SH-SY5Y (cell line): ENCODE results near the gene LCN10.

Experiments
- GATA2 ChIP-seq: IDR thresholded peaks from 2 replicates; pipeline ENCODE4 v1.6.1; 2011; ENCODE audit warnings: mild to moderate bottlenecking, low read depth, low read length
- GATA3 ChIP-seq: IDR thresholded peaks from 2 replicates; pipeline ENCODE4 v1.6.1; 2011; ENCODE audit warnings: low read depth, mild to moderate bottlenecking, low read length, moderate library complexity

Gene LCN10

DNA sequence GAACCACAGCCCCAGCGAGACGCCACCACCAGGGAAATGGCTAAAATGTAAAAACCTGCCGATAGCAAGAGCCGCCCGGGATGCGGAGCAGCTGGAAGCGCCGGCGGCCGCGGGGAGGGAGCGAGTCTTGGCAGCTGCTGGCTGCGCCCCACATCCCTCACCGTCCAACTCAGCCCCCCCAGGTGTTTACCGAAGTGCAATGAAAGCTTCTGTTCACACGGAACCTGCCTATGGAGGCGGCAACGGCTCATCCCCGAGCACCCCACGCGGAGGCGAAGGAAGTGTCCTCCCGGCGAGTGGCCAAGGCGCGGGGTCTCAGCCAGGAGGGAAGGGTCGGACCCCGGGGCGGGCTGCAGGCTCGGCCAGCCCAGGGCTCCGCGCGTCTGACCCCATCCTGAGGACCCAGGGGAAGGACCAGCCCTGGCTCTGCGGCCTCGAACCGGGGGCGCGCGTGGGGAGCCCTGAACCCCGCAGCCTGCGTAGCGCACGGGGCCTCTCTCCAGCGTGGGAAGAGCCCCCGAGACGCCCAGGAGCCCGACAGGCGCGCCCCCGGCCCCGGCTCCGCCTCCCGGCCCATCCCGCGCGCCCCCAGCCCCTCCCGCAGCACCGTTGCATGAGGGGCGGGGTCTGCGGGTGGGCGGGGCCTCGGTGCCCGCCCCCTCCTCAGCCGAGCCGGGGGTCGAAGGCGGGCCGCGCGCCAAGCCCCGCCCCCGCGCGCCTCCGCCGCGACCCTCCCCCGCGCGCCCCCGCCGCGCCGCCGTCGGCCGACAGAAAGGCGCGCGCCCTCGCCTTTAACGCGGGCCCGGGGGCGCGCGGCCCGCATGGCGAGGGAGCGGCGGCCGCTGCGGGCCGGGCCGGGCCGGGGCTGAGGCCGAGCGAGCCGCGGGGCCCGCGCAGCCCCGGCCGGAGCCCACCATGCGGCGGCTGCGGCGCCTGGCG is 30.7 kb downstream of the LCN10 start, which contains the start of gene DIPK1B:
Gene DIPK1B (plus strand): TSS at position 822 of the 939 bp plus-strand sequence. CDS start 94 bp downstream, at position 916.
- TF ChIP-seq GATA3 (no peak), GATA2 (no peak)

DNA sequence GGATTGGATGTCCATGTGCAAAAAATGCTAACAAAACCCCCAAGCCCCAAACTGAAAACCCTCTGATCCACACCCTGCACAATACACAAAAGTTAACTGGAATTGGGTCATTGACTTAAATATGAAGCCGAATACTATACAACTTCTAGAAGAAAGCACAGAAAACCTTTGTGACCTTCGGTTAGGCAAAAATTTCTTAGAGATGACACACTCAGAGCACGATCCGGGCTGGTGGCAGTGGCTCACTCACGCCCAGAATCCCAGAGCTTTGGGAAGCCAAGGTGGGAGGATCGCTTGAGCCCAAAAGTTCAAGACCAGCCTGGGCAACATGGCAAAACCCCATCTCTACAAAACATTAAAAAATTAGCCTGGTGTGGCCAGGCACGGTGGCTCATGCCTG is 32.2 kb downstream of the LCN10 start:
- TF ChIP-seq GATA2 = no peak
- TF ChIP-seq GATA3 = no peak

DNA sequence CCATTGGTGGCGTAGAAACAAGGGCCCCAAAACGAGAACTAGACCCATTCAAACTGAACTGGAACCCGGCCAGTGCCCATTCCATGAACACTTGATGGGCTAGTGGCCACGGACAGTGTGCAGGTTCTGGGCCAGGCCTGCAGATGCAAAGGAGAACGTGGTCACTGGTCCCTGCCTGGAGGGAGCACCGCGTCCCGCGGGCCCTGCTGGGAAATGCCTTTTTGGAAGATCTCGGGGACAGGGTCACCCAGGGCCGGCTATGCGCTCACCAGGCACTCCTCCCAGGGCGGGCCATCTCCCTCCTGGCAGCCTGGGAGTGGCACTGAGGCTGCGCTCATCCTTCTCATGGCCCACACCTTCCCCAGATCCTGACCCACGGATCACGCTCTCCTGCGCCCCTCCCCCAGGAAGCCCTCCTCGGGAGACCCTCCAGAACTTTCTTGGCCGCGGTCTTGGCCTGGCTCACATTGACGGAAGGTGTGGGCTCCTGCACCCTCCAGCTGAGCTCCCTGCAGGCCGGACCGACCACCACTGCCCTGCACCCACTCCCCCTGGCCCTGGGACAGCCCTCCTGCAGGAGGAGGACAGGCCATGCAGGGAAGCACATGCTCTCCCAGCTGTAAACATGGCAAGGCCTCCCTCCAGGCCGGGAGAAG is 33.2 kb downstream of the LCN10 start:
- TF ChIP-seq GATA3 (no peak), GATA2 (no peak)

DNA sequence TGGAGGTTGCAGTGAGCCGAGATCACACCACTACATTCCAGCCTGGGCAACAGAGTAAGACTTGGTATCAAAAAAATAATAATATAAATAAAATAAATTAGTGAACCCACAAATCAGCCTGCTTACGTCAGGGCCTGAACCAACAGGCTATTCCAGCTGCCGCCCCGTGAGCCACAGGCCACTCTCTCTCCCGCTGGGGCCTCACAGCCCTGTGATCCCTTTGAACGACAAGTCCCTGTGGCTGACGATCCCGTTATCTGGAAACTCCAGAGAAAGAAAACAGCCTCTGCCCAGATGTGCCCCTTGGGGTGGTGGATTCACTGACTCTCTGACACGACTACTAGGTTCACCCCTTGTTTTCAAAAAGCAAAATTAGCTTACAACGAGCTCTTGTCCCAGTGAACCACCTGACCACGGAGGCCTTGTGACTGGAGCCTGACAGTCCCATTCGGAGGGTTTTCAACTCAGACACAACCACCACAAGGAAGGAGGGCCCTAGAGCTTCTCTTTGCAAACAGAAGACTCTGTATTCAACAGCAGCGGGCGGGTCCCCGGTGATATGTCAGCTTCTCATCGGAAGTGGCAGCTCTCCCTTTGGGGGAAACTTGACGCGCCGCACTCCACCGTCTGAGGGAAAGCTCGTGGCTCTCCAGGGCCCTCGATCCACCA is 34.8 kb downstream of the LCN10 start:
- TF ChIP-seq GATA2 (no peak), GATA3 (no peak)

DNA sequence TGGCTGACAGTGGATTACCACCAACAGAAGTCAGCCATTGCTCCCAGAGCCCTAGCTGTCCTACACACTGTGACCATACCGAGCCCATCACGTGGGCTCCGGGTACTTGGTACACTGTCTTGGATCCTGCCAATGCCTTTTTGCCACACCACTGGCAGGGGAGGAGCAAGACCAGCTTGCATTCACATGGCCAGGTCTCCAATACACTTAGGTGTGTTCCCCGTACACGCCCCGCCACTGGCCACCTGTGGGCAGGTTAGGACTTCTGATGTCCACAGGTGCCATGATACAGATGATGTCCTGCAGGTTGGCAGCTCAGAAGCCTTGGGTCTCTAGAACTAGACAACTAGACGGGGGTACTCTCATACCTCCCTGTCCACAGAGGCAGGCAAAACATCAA is 35.7 kb downstream of the LCN10 start:
- TF ChIP-seq GATA3 = no peak
- TF ChIP-seq GATA2 = no peak

DNA sequence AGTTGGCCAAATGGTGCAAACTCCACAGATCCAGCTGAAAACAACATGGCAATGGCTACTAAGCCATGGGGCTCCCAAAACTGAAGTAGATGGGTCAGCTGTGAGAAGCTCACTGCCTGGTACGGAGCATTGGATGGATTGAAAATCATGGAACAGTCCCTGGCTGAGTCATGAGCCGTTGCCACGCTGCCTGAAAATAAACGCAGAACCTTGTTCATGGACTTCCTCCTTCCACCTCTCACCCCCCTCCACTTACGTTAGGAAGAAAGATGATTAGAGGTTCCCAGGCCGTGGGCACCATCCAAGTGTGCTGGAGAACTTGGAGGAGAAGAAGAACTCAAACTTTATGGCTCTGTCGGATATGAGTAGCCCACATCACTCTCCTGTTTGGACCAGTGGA is 37.2 kb downstream of the LCN10 start:
- no peak for TF ChIP-seq GATA3
- no peak for TF ChIP-seq GATA2

DNA sequence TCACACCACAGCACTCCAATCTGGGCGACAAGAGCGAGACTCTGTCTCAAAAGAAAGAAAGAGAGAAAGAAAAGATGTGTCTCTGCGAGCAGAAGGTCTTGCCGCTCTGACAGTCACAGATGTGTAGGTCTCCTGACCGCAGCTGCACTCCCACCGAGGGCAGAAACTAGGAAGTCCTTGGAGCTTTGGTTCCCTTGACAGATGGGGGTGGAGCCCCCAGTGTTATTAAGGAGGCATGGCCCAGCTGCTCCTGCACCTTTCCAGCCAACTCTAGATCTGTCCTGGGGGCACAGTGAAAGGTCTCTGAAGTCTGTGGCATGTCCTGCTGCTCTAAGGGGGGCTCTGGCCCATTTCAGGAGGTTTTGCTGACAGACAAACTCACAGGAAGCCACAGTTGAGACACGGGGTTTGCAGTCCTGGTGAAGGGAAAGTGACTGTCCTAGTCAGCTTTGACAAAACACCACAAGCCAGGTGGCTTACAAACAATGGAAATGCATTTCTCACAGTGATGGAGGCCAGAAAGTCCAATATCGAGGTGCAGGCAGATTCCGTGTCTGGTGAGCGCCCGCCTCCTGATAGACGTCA is 39.4 kb downstream of the LCN10 start:
- no peak for TF ChIP-seq GATA3
- TF ChIP-seq GATA2 = no peak

DNA sequence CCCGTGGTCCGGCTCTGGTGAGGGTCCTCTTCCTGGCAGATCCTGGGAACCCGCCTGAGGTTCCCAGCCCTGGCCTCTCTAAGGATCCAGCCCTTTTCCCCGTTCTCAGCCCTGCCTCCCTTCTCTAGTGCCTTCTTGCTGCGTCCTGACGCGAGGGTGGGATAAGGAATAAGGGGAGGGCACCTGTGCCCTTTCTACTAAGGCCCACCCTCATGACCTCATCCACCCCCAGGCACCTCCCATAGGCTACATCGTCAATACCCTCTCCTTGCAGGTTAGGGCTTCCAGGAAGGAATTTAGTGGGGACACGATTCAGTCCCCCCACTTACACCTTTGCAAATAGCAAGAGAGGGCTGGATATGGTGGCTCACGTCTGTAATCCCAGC is 41.1 kb downstream of the LCN10 start:
- TF ChIP-seq GATA3 (no peak), GATA2 (no peak)

DNA sequence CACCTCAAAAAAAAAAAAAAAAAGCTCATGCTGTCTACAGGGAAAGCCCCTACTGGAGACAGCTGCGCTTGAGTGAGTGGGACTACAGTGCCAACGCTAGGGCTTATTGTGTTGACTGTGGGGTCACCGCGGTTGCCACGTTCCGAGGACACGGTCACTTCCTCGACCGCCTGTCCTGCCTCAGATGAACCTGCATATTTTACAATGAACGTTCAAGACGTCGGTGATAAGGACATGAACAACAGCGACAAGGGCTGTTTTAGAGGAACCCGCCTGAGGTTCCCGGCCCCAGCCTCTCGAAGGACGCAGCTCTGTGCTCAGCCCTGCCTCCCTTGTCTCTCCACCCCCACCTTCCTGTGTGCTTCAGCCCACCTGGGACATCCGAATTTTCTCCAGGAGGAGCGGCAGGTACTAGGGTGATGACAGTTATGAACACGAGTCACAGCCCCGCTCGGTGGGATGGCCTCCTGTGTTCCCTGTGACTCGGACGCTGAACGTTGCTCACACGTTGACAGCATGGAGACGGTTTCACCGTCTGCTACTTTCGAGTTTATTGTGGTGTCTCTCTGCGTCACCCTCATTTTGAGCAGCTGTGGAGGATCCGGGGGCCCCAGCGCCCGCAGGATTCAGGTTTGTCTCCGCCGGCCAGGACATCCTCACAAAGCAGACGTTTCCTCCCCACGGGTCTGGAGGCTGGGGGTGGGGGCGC is 41.6 kb downstream of the LCN10 start:
- TF ChIP-seq GATA3 (no peak), GATA2 (no peak)

DNA sequence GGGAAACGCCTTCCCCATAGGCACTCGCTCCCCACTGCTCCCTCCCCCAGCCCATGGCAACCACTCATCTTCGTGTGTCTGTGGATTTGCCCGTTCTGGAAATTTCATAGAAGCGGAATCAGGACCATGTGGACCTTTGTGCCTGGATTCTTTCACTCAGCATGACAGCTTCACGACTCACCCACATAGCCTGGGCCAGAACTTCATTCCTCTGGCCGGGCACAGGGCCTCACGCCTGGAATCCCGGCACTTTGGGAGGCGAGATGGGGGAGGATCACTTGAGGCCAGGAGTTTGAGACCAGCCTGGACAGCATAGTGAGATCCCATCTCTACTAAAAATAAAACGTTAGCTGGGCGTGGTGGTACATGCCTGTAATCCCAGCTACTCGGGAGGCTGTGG is 42.4 kb downstream of the LCN10 start:
- no peak for TF ChIP-seq GATA3
- TF ChIP-seq GATA2 = no peak

DNA sequence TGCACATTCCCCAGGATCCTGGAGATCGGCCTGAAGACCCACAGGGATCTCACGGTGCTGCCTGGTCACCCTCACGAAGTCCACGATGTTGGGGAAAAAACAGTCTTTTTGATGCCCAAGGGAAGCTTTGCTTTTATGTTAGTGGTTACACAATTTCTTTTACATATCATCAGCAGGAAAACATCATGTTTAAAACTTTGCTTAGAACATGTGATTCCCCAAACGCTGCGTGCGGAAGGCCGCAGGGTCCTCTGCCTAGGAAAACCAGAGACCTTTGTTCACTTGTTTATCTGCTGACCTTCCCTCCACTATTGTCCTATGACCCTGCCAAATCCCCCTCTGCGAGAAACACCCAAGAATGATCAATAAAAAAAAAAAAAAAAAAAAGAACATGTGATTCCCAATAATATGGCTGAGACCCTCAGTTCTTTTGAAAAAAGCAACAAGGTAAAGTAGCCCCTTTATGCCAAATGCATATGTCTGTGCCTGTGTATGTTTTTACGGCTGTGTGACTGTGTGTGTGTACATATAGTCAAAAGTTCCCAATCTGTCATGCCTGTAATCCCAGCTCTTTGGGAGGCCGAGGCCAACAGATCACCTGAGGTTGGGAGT is 44.0 kb downstream of the LCN10 start:
- no peak for TF ChIP-seq GATA2
- no peak for TF ChIP-seq GATA3

DNA sequence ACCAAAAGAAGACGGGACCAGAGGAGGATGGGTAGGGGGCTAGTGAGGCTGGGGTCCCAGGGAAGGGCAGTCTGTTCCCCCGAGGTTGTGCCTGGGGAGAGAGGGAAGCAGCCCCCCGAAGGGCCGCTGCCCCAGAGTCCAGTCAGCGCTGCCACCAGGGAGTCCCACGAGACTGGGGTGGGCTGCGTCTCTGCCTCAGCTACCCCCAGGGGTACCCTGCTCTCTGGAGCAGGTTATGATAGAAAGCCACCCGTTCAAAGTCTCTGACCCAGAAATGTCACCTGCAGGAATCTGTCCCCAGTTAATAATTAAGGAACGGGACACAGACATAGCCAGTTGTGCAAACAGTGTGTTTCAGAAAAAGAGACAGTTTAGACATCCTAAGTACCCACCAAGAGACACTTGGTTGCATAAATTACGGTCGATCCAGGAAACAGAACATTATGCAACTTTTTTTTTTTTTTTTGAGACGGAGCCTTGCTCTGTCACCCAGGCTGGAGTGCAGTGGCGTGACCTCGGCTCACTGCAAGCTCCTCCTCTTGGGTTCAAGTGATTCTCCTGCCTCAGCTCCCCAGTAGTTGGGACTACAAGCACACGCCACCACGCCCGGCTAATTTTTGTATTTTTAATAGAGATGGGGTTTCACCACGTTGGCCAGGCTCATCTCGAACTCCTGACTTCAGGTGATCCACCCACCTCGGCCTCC is 44.8 kb downstream of the LCN10 start:
- TF ChIP-seq GATA2 (no peak), GATA3 (no peak)

DNA sequence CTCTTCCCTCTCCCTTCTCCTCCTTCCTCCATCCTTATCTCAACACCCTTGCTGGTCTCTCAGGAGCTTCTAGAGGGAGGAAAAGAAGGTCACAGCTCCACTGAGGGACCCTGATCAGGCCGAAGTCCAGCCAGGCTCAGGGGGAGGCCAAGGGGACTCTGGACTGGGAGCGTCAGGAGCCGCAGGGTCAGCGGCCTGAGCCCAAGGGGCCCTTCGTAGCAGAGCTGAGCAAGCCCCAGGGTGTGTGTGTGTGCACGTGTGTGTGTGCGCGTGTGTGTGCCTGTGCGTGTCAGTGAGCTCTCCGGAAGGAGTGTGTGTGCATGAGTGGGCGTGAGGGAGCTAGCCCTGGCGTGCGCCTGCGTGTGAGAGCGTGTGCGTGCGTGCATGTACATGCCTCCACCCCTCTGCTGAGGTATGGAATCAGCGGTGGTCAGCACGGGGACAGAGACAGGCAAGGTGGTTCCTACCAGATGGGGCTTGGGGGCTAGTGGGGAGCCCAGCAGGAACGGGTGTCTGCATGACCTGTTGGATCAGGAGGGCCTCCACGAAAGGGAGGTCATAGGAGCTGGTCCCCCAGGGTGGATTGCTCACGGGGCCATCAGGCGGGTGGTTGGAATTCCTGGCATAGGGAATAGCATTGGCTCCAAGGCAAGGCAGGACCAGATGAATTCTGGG is 45.5 kb downstream of the LCN10 start:
- TF ChIP-seq GATA2 (no peak), GATA3 (no peak)
